D721Med (cell line): ENCODE data around the gene TSPAN5.

Source experiments
- DNase-seq: peaks from one replicate; pipeline ENCODE4 v3.0.0; 2011; ENCODE audit warnings: low spot score; ENCODE audit not compliant: insufficient read length
- FAIRE-seq: peaks from 2 replicates; lab custom pipeline; 2011; peaks lifted over from hg19 to GRCh38; lab: Jason Lieb, UNC
- CTCF ChIP-seq: IDR thresholded peaks from 2 replicates; pipeline ENCODE4 v1.5.1; 2012; ENCODE audit warnings: mild to moderate bottlenecking, control low read depth; ENCODE audit not compliant: insufficient read depth; ENCODE audit errors: missing control alignments

TSPAN5 gene

GRCh38 chr4:98530572-98530971 is 127.8 kb downstream of the TSPAN5 start:
- FAIRE-seq: no peak
- DNase-seq: no peak
- no peak for TF ChIP-seq CTCF

- DNase-seq (no peak), FAIRE-seq (no peak)
- TF ChIP-seq CTCF: no peak
Measured at GRCh38 chr4:98529970-98530569, 128.3 kb downstream of the TSPAN5 start.

GRCh38 chr4:98528882-98529281 is 129.5 kb downstream of the TSPAN5 start:
- DNase-seq (no peak), FAIRE-seq (no peak)
- TF ChIP-seq CTCF: no peak

GRCh38 chr4:98527534-98528269 is 130.7 kb downstream of the TSPAN5 start:
- FAIRE-seq: no peak
- no peak for TF ChIP-seq CTCF

GRCh38 chr4:98524230-98524629 is 134.2 kb downstream of the TSPAN5 start:
- no peak for TF ChIP-seq CTCF
- no peak for FAIRE-seq

More at GRCh38 chr4:98527534-98528269, 130.7 kb downstream of the TSPAN5 start:
- no peak for DNase-seq

GRCh38 chr4:98522636-98523395 is 135.6 kb downstream of the TSPAN5 start:
- no peak for TF ChIP-seq CTCF
- DNase-seq: no peak
- no peak for FAIRE-seq

More at GRCh38 chr4:98524230-98524629, 134.2 kb downstream of the TSPAN5 start:
- no peak for DNase-seq
